ENCODE results near the gene ZNF564.

DNA sequence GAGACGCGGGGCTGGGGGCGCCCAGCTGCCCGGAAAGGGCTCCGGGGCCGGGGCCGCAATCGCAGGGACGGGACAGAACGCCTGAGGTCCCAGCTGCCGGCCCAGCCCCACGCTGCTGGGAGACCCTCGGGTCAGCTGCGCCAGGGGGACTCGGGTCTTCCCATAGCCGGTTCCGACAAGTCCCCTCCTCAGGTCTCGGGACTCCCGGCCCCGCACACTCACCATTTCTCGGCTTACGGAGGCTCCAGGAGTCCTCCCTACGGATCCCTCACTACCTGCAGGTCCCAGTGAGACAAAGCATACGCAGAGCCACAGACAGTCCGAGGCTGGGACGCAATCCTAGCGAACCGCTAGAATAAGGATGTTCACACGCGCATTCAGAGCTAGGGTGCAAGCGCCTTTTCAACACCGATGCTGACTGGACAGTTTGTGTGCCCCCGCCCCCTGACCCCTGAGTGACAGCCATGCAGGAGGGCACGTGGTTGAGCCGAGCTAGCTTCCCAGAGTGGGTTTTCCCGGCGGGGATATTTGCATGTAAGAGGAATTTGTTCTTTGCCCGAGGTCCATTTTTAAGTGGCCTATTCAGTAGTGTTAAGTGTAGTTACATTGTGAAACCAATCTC is 45.8 kb upstream of the ZNF564 start:
- TF ChIP-seq, protein P1, sequence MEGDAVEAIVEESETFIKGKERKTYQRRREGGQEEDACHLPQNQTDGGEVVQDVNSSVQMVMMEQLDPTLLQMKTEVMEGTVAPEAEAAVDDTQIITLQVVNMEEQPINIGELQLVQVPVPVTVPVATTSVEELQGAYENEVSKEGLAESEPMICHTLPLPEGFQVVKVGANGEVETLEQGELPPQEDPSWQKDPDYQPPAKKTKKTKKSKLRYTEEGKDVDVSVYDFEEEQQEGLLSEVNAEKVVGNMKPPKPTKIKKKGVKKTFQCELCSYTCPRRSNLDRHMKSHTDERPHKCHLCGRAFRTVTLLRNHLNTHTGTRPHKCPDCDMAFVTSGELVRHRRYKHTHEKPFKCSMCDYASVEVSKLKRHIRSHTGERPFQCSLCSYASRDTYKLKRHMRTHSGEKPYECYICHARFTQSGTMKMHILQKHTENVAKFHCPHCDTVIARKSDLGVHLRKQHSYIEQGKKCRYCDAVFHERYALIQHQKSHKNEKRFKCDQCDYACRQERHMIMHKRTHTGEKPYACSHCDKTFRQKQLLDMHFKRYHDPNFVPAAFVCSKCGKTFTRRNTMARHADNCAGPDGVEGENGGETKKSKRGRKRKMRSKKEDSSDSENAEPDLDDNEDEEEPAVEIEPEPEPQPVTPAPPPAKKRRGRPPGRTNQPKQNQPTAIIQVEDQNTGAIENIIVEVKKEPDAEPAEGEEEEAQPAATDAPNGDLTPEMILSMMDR (IDR thresholded peaks at IDR 0.05; ENCODE audit: extremely low read depth in 1 of 2, insufficient read depth in 1 of 2, low read depth in 1 of 2, low read length in 2 of 2), result no peak
- TF ChIP-seq JUN (IDR thresholded peaks at IDR 0.05; ENCODE audit: borderline replicate concordance, insufficient read depth, insufficient read length, low read depth), result no peak
- TF ChIP-seq EZH2 (IDR thresholded peaks at IDR 0.05; ENCODE audit: borderline replicate concordance, low read depth, low read length, severe bottlenecking), result no peak
- no peak for TF ChIP-seq POLR2A (IDR thresholded peaks at IDR 0.05; ENCODE audit: low read depth, low read length)

All from endothelial cell of umbilical vein (primary cell).